ENCODE measurements around the gene ARHGAP44.

Gene ARHGAP44

DNA sequence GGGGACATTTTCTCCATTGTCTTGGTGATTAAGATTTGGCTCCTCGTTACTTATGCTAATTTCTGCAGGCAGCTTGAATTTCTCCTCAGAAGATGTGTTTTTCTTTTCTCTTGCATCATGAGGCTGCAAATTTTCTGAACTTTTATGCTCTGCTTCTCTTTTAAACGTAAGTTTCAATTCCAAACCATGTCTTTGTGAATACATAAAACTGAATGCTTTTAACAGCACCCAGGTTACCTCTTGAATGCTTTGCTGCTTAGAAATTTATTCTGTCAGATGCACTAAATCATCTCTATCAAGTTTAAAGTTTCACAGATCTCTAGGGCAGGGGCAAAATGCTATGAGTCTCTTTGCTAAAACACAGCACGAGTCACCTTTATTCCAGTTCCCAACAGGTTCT, 19.4 kb downstream of the ARHGAP44 start:
- no peak overlapping the region for H3K9ac ChIP-seq (ENCODE audit: low read depth, low read length)
- H4K20me1 ChIP-seq (ENCODE audit: insufficient read depth, low read length) = no peaks in the 10 kb centered on the region
- no peaks in the 10 kb centered on the region for H3K79me2 ChIP-seq (ENCODE audit: insufficient read depth, low read length)
- no peaks in the 10 kb centered on the region for H3K4me1 ChIP-seq (ENCODE audit: insufficient read depth, low read length)
- H3K27ac ChIP-seq (ENCODE audit: low read length) = no peak overlapping the region
- no peak overlapping the region for H2AFZ ChIP-seq (ENCODE audit: low read depth, low read length)
- no peak for ATAC-seq (ENCODE audit: insufficient read depth, low read depth)
- H3K4me3 ChIP-seq (ENCODE audit: low read depth in 1 of 2, low read length in 2 of 2) = no peak overlapping the region
- peaks cover 4% of the 10 kb centered on the region for H3K9me3 ChIP-seq (ENCODE audit: insufficient read depth, low read length, severe bottlenecking)
- TF ChIP-seq, protein P1, sequence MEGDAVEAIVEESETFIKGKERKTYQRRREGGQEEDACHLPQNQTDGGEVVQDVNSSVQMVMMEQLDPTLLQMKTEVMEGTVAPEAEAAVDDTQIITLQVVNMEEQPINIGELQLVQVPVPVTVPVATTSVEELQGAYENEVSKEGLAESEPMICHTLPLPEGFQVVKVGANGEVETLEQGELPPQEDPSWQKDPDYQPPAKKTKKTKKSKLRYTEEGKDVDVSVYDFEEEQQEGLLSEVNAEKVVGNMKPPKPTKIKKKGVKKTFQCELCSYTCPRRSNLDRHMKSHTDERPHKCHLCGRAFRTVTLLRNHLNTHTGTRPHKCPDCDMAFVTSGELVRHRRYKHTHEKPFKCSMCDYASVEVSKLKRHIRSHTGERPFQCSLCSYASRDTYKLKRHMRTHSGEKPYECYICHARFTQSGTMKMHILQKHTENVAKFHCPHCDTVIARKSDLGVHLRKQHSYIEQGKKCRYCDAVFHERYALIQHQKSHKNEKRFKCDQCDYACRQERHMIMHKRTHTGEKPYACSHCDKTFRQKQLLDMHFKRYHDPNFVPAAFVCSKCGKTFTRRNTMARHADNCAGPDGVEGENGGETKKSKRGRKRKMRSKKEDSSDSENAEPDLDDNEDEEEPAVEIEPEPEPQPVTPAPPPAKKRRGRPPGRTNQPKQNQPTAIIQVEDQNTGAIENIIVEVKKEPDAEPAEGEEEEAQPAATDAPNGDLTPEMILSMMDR (IDR thresholded peaks at IDR 0.05; ENCODE audit: borderline replicate concordance, extremely low read depth, low read length, poor library complexity, severe bottlenecking) = no peak
- TF ChIP-seq EZH2 (IDR thresholded peaks at IDR 0.05; ENCODE audit: borderline replicate concordance, low read depth, low read length, severe bottlenecking) = no peak
- H3K4me2 ChIP-seq (ENCODE audit: insufficient read depth, low read length) = no peak overlapping the region
- no peak for DNase-seq
- H3K36me3 ChIP-seq (ENCODE audit: insufficient read depth, low read length) = no peaks in the 10 kb centered on the region
- H3K27me3 ChIP-seq (ENCODE audit: insufficient read depth, low read length, poor library complexity) = no peaks in the 10 kb centered on the region

DNA sequence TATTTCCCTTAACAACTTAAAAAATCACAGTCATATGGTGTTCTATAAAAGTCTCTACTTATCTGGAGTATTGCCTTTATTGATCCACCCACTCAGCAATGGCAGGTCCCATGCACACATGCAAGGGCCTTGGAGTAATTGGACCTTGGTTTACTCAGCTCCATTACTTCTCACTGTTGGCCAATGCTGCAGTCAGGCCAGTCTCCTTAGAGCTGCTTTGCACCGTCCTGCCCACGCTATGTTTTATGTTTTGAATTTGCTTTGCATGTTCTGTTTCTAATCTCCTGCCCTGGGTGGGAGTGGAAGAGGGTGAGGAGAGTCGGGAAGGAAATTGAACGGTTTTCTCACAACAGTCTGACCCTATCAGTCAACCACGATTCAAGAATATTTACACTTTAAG, 23.6 kb downstream of the ARHGAP44 start:
- Histone ChIP-seq H3K4me1 (ENCODE audit: insufficient read depth, low read length) (no peaks in the 10 kb centered on the region), H3K36me3 (ENCODE audit: insufficient read depth, low read length) (no peaks in the 10 kb centered on the region), H3K9me3 (ENCODE audit: insufficient read depth, low read length, severe bottlenecking) (peaks cover 4% of the 10 kb centered on the region), H3K27ac (ENCODE audit: low read length) (no peak overlapping the region), H2AFZ (ENCODE audit: low read depth, low read length) (no peak overlapping the region), H3K79me2 (ENCODE audit: insufficient read depth, low read length) (no peaks in the 10 kb centered on the region), H3K9ac (ENCODE audit: low read depth, low read length) (no peak overlapping the region), H4K20me1 (ENCODE audit: insufficient read depth, low read length) (no peaks in the 10 kb centered on the region), H3K4me2 (ENCODE audit: insufficient read depth, low read length) (no peak overlapping the region), H3K27me3 (ENCODE audit: insufficient read depth, low read length, poor library complexity) (no peaks in the 10 kb centered on the region), H3K4me3 (ENCODE audit: low read depth in 1 of 2, low read length in 2 of 2) (no peak overlapping the region)
- no peak for TF ChIP-seq EZH2 (IDR thresholded peaks at IDR 0.05; ENCODE audit: borderline replicate concordance, low read depth, low read length, severe bottlenecking)
- ATAC-seq (ENCODE audit: insufficient read depth, low read depth) (no peak), DNase-seq (no peak)

DNA sequence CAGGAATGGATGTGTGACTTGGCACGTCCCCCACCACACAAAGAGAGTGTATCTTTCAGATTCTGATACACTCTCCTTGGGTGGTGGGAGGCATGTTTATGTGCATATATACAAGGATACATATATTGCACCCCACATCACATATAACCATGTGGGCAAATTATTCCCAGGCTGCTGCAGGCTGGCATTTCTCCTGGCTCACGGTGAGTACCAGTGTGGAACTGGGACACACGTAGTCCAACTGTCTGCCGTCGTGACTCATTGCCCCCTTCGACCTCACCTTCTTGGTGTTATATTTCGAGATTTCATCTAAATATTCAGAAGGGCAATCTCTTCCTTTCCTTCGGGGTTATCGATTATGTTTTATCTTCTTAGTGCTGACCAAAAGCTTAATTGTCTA, 24.4 kb downstream of the ARHGAP44 start:
- Histone ChIP-seq H3K79me2 (ENCODE audit: insufficient read depth, low read length) (no peaks in the 10 kb centered on the region), H3K27ac (ENCODE audit: low read length) (no peak overlapping the region), H3K36me3 (ENCODE audit: insufficient read depth, low read length) (no peaks in the 10 kb centered on the region), H3K4me3 (ENCODE audit: low read depth in 1 of 2, low read length in 2 of 2) (no peak overlapping the region), H3K4me2 (ENCODE audit: insufficient read depth, low read length) (no peak overlapping the region), H3K9me3 (ENCODE audit: insufficient read depth, low read length, severe bottlenecking) (peaks cover 1% of the 10 kb centered on the region), H3K27me3 (ENCODE audit: insufficient read depth, low read length, poor library complexity) (no peaks in the 10 kb centered on the region), H4K20me1 (ENCODE audit: insufficient read depth, low read length) (no peaks in the 10 kb centered on the region), H3K9ac (ENCODE audit: low read depth, low read length) (no peak overlapping the region), H3K4me1 (ENCODE audit: insufficient read depth, low read length) (no peaks in the 10 kb centered on the region), H2AFZ (ENCODE audit: low read depth, low read length) (no peak overlapping the region)
- no peak for TF ChIP-seq EZH2 (IDR thresholded peaks at IDR 0.05; ENCODE audit: borderline replicate concordance, low read depth, low read length, severe bottlenecking)
- TF ChIP-seq, protein P1 (IDR thresholded peaks at IDR 0.05; ENCODE audit: borderline replicate concordance, extremely low read depth, low read length, poor library complexity, severe bottlenecking) = no peak
- ATAC-seq (ENCODE audit: insufficient read depth, low read depth) (no peak), DNase-seq (no peak)

DNA sequence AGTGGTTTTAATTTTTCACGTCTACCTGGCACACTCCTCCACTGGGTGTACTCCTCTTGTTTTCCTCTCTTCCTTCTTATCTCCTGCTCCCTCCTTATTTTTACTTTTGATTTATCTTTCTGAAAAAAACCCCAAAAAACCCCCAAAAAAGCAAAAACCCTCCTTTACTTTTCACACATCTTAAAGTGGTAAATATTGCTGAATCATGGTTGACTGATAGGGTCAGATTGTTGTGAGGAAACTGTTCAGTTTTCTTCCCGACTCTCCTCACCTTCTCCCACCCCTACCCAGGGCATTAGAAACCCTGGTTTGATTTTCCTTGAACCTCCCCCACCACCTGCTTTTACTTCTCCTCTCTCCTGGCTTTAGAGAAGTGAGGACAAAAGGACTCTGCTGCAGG, 25.4 kb downstream of the ARHGAP44 start:
- no peak for DNase-seq
- H3K27me3 ChIP-seq (ENCODE audit: insufficient read depth, low read length, poor library complexity) = no peaks in the 10 kb centered on the region
- H3K9me3 ChIP-seq (ENCODE audit: insufficient read depth, low read length, severe bottlenecking) = no peaks in the 10 kb centered on the region
- no peak overlapping the region for H3K4me3 ChIP-seq (ENCODE audit: low read depth in 1 of 2, low read length in 2 of 2)
- H3K4me1 ChIP-seq (ENCODE audit: insufficient read depth, low read length) = no peaks in the 10 kb centered on the region
- no peak overlapping the region for H2AFZ ChIP-seq (ENCODE audit: low read depth, low read length)
- no peaks in the 10 kb centered on the region for H4K20me1 ChIP-seq (ENCODE audit: insufficient read depth, low read length)
- no peaks in the 10 kb centered on the region for H3K79me2 ChIP-seq (ENCODE audit: insufficient read depth, low read length)
- TF ChIP-seq, protein P1 (IDR thresholded peaks at IDR 0.05; ENCODE audit: borderline replicate concordance, extremely low read depth, low read length, poor library complexity, severe bottlenecking) = no peak
- TF ChIP-seq EZH2 (IDR thresholded peaks at IDR 0.05; ENCODE audit: borderline replicate concordance, low read depth, low read length, severe bottlenecking) = no peak
- ATAC-seq (ENCODE audit: insufficient read depth, low read depth) = no peak
- H3K27ac ChIP-seq (ENCODE audit: low read length) = no peak overlapping the region
- H3K36me3 ChIP-seq (ENCODE audit: insufficient read depth, low read length) = no peaks in the 10 kb centered on the region
- no peak overlapping the region for H3K9ac ChIP-seq (ENCODE audit: low read depth, low read length)
- no peak overlapping the region for H3K4me2 ChIP-seq (ENCODE audit: insufficient read depth, low read length)
